NCI-H2171 (cell line): Measurements from ENCODE around the gene RPTN.
"Not testable (repeated sequence)": the region's sequence is repeated elsewhere in the genome, so short reads cannot be mapped to it uniquely, and the experiment has no call there.

Experiments used
- DNase-seq: peaks from one replicate; lab custom pipeline; 2025; lab: John Stamatoyannopoulos, UW

Gene RPTN

DNA sequence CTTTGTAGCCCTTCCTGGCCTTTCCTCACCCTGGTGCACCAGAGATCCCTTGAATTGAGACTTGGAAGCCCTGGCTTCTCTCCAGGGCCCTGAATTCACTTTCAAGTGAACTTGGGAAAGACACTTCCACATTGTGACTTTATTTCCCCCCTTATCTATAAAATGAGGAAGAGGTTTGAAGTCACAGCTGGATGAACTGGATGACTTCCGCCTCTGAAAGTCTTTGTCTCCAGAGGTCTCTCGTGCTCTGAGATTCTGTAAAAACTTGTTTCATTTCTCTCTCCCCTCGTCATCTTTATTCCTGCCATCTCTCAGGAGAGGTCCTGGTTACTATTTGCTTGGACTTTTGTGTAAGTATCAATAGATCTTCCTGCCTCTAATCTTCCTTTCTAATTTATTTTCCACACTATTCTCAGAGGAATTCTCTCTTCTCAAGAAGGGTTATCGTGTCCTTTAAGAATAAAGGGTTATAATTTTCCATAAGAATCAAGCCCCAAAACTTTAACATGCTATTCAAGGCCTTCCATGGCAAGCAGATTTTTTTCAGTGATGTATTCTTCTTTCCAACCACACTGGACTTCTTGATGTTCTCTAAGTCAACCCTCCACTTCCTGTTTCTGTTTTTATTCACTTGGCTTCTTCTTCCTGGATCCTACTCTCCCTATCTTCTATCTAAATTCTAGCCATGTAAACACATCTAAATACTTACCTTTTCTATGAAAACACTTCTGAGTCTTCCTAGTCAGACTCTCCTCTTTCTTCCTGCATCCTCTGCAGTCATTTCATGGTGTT is 6.5 kb upstream of the RPTN start:
- no peak for DNase-seq

DNA sequence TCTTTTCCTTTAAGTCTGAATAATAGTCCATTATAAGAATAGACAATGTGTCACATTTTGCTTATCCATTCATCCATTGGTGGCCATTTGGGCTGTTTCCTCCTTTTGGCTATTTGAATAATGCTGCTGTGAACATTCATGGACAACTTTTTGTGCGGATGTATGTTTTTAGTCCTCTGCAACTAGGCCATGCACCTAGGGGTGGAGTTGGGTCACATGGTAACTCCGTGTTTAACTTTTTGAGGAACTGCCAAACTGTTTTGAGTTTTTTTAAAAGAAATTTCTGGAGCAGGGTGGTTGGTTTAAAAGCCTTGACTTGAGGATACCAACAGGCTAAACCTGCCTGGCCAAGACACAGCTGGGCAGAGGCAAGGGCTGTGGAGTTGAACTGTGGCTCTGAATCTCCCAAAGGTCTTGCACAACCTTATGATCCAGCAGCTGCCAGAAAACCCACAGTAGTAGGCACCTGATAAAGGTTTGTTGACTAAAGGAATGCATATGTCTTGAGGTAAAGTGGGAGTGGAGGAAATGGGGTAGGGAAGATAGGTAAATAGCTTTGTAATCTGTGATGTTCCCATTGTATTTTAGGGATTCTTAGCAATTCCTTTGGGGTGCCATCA is 5.6 kb upstream of the RPTN start:
- no peak for DNase-seq

GRCh38 chr1:152162792-152163463 is 3.9 kb upstream of the RPTN start:
- no peak for DNase-seq

DNA sequence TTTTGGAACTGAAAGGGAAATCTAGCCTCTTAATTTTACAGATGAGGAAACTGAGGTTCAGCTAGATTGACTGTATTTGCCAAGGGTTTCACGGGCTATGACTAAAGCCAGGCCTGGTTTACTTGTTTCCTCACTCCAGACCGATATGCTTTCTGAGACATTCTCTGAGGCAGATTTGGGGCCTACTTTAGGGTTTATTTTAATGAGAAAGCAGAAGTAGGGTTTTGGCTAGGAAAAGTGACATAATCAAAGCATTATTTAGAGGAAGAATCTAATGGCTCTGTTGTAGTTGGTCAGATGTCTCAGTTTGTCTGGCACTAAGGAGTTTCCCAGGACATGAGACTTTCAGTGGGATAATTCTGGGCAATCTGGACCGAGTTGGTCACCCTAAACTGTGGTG is 1.5 kb upstream of the RPTN start:
- DNase-seq: no peak

GRCh38 chr1:152153996-152154395 is 5.0 kb downstream of the RPTN start:
- DNase-seq: no peak

GRCh38 chr1:152151646-152152045 is 7.4 kb downstream of the RPTN start:
- DNase-seq: no peak

DNA sequence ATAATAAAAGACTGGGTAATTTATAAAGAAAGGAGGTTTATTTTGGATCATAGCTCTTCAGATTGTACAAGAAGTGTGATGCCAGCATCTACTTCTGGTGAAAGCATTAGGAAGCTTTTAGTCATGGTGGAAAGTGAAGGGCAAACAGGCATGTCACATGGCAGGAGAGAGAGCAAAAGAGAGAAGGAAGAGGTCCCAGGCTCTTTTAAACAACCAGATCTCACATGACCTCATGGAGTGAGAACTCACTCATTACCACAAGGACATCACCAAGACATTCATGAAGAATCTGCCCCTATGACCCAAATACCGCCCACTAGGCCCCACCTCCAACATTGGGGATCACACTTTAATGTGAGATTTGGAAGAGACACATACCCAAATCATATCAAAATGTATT is 10.0 kb downstream of the RPTN start:
- no peak for DNase-seq

DNA sequence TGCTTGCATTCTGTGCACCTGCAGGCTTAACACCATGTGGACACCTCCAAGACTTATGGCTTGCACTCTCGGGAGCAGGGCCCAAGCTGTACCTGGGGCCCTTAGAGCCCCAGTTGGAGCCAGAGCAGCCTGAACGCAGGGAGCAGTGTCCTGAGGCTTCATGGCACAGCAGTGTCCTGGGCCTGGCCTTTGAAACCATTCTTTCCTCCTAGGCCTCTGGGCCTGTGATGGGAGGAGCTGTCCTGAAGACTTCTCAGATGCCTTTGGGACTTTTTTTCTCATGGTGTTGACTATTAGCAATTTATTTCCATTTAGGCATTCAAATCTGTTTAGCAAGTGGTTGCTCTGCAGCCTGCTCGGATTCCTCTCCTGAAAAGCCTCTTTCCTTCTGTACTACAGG is 11.0 kb downstream of the RPTN start:
- DNase-seq: no peak

DNA sequence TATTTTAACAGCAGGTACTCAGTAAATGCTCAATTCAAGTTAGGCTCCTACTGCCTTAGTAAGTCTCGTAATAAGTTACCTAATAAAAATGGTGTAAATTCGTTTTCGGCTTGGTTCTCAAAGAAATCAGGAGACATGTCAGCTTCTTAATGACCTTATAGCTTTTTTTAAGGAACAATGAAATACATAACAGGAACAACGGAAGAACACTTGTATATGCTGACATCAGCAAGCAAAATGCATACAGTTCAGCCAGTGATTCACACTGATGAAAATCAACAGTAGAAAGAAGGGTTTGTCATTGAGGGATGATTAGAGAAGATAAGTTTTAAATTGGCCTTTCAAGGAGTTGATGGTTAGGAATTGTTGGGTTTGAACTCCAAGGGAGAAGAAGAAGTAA is 13.3 kb downstream of the RPTN start:
- no peak for DNase-seq

- DNase-seq: not testable (repeated sequence)
Measured at GRCh38 chr1:152144674-152145183, 14.3 kb downstream of the RPTN start.

DNA sequence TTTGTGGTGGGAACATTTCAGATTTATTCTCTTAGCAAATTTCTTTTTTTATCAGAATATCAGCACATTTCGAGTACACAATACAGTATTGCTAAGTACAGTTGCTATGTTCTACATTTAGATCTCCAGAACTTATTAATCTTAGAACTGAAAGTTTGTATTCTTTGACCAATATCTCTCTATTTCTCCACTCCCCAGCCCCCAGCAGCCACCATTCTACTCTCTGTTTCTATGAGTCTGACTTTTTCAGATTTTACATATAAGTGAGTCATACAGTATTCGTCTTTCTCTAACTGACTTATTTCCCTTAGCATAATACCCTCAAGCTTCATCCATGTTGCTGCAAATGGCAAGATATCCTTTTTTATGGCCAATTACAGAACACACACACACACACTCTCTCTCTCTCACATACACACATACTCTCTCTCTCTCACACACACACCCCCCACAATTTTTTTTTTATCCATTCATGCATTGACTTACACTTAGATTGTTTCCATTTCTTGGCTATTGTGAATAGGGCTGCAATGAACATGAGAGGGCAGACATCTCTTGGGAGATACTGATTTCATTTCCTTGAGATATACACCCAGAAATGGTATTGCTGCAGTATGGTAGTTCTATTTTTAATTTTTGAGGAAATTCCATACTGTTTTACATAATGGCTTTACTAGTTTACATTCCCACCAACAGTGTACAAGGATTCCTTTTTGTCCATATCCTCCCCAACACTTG is 15.7 kb downstream of the RPTN start:
- no peak for DNase-seq

GRCh38 chr1:152141971-152142584 is 16.9 kb downstream of the RPTN start:
- peak; percentile 40 for DNase-seq

- no peak for DNase-seq
Measured at GRCh38 chr1:152137215-152137614, 21.8 kb downstream of the RPTN start.

- DNase-seq: no peak
Measured at GRCh38 chr1:152130186-152130585, 28.8 kb downstream of the RPTN start.

GRCh38 chr1:152127673-152128072 is 31.4 kb downstream of the RPTN start:
- DNase-seq: no peak

DNA sequence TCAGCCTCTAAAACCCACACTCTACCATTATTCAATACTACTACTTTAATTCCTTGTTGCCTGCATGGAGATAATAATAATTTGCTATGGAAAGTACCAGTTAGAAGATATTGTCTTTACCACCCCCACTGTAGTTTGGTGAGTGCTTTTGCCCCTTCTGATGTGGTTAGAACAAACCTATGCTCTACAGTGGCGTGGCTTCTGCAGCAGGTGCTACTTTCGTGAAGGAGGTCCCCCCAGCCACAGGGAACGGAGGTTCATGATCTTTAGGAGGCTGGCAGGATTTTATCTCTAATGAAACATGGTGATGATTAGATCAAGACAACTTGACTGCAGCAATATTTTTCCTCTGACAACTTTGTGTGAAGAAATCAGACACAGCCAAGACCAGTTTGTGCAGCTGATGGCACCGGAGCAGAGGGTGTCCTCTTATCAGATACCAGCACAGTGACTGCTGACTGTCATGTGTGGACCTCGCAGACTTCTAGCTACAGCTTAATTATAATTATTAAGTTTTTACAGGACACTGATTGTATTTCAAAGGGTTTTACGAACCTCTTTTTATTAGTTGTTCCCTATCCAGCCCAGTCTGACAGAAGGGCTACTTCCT is 33.1 kb downstream of the RPTN start:
- DNase-seq: no peak

GRCh38 chr1:152118915-152119314 is 40.1 kb downstream of the RPTN start:
- no peak for DNase-seq

DNA sequence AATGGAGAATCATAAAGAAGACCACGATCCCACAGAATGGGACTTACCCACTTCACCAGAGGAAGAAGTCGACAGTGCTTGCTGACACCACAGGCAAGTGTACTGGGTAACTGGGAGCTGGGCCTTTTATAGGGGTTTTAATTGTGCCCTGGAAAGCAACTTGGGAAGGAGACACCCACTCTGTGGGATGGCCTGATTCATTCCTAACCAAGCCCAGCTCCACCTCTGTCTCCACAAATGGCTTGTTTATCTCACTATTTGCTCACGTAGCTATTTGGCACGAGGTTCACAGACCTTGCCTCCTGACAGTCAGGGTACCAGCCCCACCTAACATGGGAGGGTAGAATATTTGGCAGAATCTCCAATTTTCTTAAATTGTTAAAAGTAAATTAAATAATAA is 43.7 kb downstream of the RPTN start, which contains the start of gene TCHH:
Gene TCHH (minus strand): TSS at position 101 of the 400 bp plus-strand sequence. CDS start 1,364 bp downstream, outside the sequence.
- DNase-seq: no peak

- DNase-seq: no peak
Measured at GRCh38 chr1:152112885-152113432, 46.1 kb downstream of the RPTN start.

- DNase-seq: peak; percentile 17
Measured at GRCh38 chr1:152112101-152112884, 46.7 kb downstream of the RPTN start.
